Body of pancreas (tissue), 4 donors: ENCODE data around the gene ODF2. TPM values are rescaled to one million over a fixed set of nuclear protein-coding genes. Genes with fewer than 3 reads are reported as not detected.
"Not testable (repeated sequence)": the region's sequence is repeated elsewhere in the genome, so short reads cannot be mapped to it uniquely, and the experiment has no call there.

Experiments used
- ATAC-seq: fragments of 150-250 bp; one replicate; pipeline ENCODE4 v1.9.1; 2016
- DNase-seq, 4 donors: peaks; one replicate each; pipeline ENCODE4 v3.0.0-alpha.2; 2019
- H3K27ac ChIP-seq, 4 donors: fragments of 200-600 bp; sonication (generic); 1 replicate in 3 of 4; 2 replicates in 1 of 4; pipeline versions ENCODE4 v1.5.1 to v1.6.1; 2016 to 2019; ENCODE audit warnings: mild to moderate bottlenecking in 1 of 4, mixed read lengths in 1 of 4, moderate library complexity in 1 of 4
- H3K27me3 ChIP-seq, 2 donors: fragments of 200-600 bp; sonication (generic); one replicate each; pipeline ENCODE4 v1.6.0; 2016; ENCODE audit warnings: mild to moderate bottlenecking in 1 of 2
- H3K36me3 ChIP-seq, 2 donors: fragments of 200-600 bp; sonication (generic); replicated peaks in 1 of 2; 2 replicates each; pipeline ENCODE4 v1.5.1; 2016; ENCODE audit warnings: low read depth in 2 of 2; ENCODE audit not compliant: insufficient read depth in 1 of 2
- H3K4me1 ChIP-seq: fragments of 200-600 bp; sonication (generic); one replicate; pipeline ENCODE4 v1.6.0; 2016
- H3K4me3 ChIP-seq, 2 donors: fragments of 200-600 bp; sonication (generic); 1 replicate in 1 of 2; 2 replicates in 1 of 2; pipeline ENCODE4 v1.5.1; 2016 to 2019
- H3K9me3 ChIP-seq, 3 donors: fragments of 200-600 bp; sonication (generic); 1 replicate in 2 of 3; 2 replicates in 1 of 3; pipeline ENCODE4 v1.5.1; 2016
- CTCF ChIP-seq, 7 experiments: fragments of 450-650 bp in 4 of 7; fragments of 200-600 bp in 3 of 7; sonication (generic) in 3 of 7; IDR thresholded peaks; one replicate each; pipeline ENCODE4 v1.5.1; 2016 to 2019; ENCODE audit warnings: antibody characterized with exemption in 7 of 7
- POLR2A ChIP-seq, 3 donors: fragments of 450-650 bp; IDR thresholded peaks; one replicate each; pipeline ENCODE4 v1.6.1; 2016; ENCODE audit warnings: antibody characterized with exemption in 3 of 3, mild to moderate bottlenecking in 2 of 3
- WGBS, 2 donors: methylation state at CpG; one replicate each; pipeline ENCODE4 v1.1.5; 2017; 5-methylcytosine and 5-hydroxymethylcytosine counted together
- intact Hi-C: fragments of 100-400 bp; cut with DNase I; formaldehyde crosslinking; loops from one replicate; pipeline ENCODE4 v1.15.1; 2023
- total RNA-seq, 2 donors: library from RNA; depleted of rRNA; stranded (reverse); fragments of >200 nt; gene quantifications; one replicate each; pipeline ENCODE4 v1.1.0, GENCODE V29; 2016

The ODF2 gene
- total RNA-seq, 2 donors from 2014 or later, result 14.3 to 23.4 TPM

- no peak overlapping the region for H3K4me3 ChIP-seq
- H3K27ac ChIP-seq, result no peak overlapping the region
- intact Hi-C loops, result no loop called here
- DNase-seq (no peak), ATAC-seq (no peak)
- H3K27me3 ChIP-seq, result no peaks in the 10 kb centered on the region
- WGBS, 2 donors, result 26 to 29% methylated on average over 6 of the region's 6 CpGs
- TF ChIP-seq CTCF (IDR thresholded peaks at IDR 0.05) (no peak), POLR2A (IDR thresholded peaks at IDR 0.05) (no peak)
- no peaks in the 10 kb centered on the region for H3K36me3 ChIP-seq
- no peaks in the 10 kb centered on the region for H3K4me1 ChIP-seq
- no peaks in the 10 kb centered on the region for H3K9me3 ChIP-seq
Measured at GRCh38 chr9:128442150-128442549, 13.7 kb upstream of the ODF2 start.

DNA sequence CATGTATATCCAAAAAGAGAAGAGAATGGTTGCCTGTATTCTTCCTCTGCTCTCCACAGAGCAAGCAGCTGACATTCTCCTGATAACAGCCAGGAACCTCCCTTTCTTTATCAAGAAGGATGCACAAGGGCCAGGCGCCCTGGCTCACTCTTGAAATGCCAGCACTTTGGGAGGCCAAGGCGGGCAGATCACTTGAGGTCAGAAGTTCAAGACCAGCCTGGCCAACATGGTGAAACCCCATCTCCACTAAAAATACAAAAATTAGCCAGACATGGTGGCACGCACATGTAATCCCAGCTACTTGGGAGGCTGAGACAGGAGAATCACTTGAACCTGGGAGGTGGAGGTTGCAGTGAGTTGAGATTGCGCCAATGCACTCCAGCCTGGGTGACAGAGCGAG is 9.3 kb upstream of the ODF2 start:
- ATAC-seq, H3K36me3 ChIP-seq, H3K27me3 ChIP-seq, H3K4me1 ChIP-seq, intact Hi-C loops, DNase-seq, H3K27ac ChIP-seq, H3K9me3 ChIP-seq, H3K4me3 ChIP-seq: not testable (repeated sequence)
- 87 to 97% methylated on average over 5 of the region's 5 CpGs for WGBS, 2 donors

- intact Hi-C loops, result no loop called here
- TF ChIP-seq POLR2A (IDR thresholded peaks at IDR 0.05), result no peak
- H3K27ac ChIP-seq, result no peak overlapping the region
- DNase-seq (no peak), ATAC-seq (no peak)
- H3K4me3 ChIP-seq, result no peak overlapping the region
- H3K36me3 ChIP-seq, result no peaks in the 10 kb centered on the region
- H3K9me3 ChIP-seq, result no peaks in the 10 kb centered on the region
- 90 to 97% methylated on average over 2 of the region's 2 CpGs for WGBS, 2 donors
- no peaks in the 10 kb centered on the region for H3K4me1 ChIP-seq
- H3K27me3 ChIP-seq, result no peaks in the 10 kb centered on the region
Measured at GRCh38 chr9:128448746-128449145, 7.1 kb upstream of the ODF2 start.

- intact Hi-C loops, result no loop called here
- H3K27ac ChIP-seq, result peak overlapping the region in 1 of 4 donors; percentile 41
- H3K36me3 ChIP-seq, result no peaks in the 10 kb centered on the region
- H3K4me3 ChIP-seq, result no peak overlapping the region
- no peaks in the 10 kb centered on the region for H3K27me3 ChIP-seq
- 73 to 77% methylated on average over 14 of the region's 14 CpGs for WGBS, 2 donors
- no peaks in the 10 kb centered on the region for H3K9me3 ChIP-seq
- H3K4me1 ChIP-seq, result peaks cover 12% of the 10 kb centered on the region
- ATAC-seq, result no peak
- peak in 2 of 4 donors; percentile 3 to 18 for DNase-seq
- no peak for TF ChIP-seq POLR2A (IDR thresholded peaks at IDR 0.05)
- no peak for TF ChIP-seq CTCF (IDR thresholded peaks at IDR 0.05)
Measured at GRCh38 chr9:128454991-128455390, 815 bp upstream of the ODF2 start.

DNA sequence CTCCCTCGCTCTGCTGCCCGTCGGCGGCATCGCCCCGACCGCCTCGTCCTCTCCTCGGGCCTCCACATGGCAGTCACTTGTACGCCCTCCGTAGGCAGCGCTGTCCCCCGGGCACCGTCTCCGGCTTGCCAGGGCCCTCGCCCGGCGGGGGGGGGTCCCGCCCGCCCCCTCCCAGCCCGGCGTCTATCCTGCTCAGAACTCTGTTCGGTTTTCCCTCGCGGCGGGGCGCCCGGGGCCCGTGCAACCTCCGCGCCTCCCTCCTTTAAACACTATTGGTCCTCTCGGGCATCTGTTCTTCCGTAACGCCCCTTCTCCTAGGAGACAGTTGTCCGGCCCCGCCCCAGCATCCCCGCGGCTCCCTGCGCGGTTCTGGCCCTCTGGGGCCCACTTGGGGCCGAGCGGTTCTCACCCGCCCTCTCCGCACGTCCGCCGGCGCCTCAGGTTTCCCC is 831 bp downstream of the ODF2 start:
- DNase-seq (peak; percentile 60 to 67 (median 60)), ATAC-seq (peak; percentile 58)
- Histone ChIP-seq H3K27ac (peak overlapping the region; percentile 39 to 89 (median 70)), H3K4me1 (peaks cover 12% of the 10 kb centered on the region), H3K36me3 (peaks cover 0 to 2% of the 10 kb centered on the region in 2 donors), H3K4me3 (peak overlapping the region; percentile 65 to 73), H3K27me3 (no peaks in the 10 kb centered on the region), H3K9me3 (no peaks in the 10 kb centered on the region)
- 0 to 1% methylated on average over 3 to 47 of the region's 48 CpGs for WGBS, 2 donors
- intact Hi-C loops, result no loop called here
- TF ChIP-seq CTCF (IDR thresholded peaks at IDR 0.05), result no peak
- no peak for TF ChIP-seq POLR2A (IDR thresholded peaks at IDR 0.05)

DNA sequence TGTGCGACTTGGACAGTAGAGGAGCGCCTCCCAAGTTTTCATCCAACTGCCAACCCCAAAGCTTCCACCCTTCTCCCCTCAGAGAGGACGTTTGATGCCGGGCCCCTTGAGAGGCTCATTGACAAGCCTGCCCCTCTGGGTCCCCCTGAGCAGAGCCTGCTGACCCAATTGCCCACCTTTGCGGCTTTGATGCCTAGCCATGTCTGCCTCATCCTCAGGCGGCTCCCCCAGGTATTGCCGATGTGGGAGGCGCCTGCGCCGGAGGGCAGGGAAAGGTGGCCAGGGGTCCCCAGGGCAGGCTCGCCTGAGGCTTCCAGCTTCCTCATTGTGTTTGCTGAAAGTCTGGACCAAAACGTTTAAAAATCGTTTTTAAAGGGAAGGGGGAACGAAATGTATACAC is 1.4 kb downstream of the ODF2 start:
- DNase-seq (no peak), ATAC-seq (no peak)
- H3K36me3 ChIP-seq, result peaks cover 0 to 2% of the 10 kb centered on the region in 2 donors
- 44 to 52% methylated on average over 14 of the region's 14 CpGs for WGBS, 2 donors
- intact Hi-C loops, result no loop called here
- peak overlapping the region; percentile 65 to 73 for H3K4me3 ChIP-seq
- H3K4me1 ChIP-seq, result peaks cover 12% of the 10 kb centered on the region
- no peaks in the 10 kb centered on the region for H3K27me3 ChIP-seq
- H3K9me3 ChIP-seq, result no peaks in the 10 kb centered on the region
- TF ChIP-seq CTCF (IDR thresholded peaks at IDR 0.05) (no peak), POLR2A (IDR thresholded peaks at IDR 0.05) (no peak)
- no peak overlapping the region for H3K27ac ChIP-seq
